Measurements from ENCODE around the gene NR6A1.

The NR6A1 gene

DNA sequence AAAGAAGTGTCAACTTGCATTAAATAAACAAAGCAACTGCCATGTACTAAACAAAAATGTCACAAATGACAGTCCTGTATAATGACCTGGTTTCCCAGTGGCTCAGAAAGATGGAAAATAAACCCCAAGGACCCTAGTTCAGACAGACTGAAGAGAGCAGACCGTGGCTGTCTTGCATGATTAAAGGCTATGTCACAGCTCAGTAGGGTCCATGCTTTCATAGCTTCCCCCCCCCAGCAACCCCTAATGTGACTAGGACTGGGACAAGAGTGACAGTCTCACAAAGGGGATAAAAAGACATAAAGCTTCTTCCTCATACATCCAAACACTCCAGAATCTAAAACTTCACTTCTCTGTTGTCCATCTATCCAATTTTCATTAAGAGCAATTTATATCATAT is 113.6 kb downstream of the NR6A1 start:
- H3K4me1 ChIP-seq (ENCODE audit: control insufficient read depth, low read depth, low read length) = peaks cover 34% of the 10 kb centered on the region
- no peaks in the 10 kb centered on the region for H3K9me3 ChIP-seq (ENCODE audit: control insufficient read depth, low read depth, low read length)
- H3K27ac ChIP-seq (ENCODE audit: low read length) = no peak overlapping the region
- H3K9ac ChIP-seq (ENCODE audit: low read length) = no peak overlapping the region
- H3K36me3 ChIP-seq (ENCODE audit: control insufficient read depth, low read depth, low read length) = no peaks in the 10 kb centered on the region
- no peak overlapping the region for H3K4me3 ChIP-seq (ENCODE audit: low read length)
- no peaks in the 10 kb centered on the region for H3K27me3 ChIP-seq (ENCODE audit: control insufficient read depth, insufficient read depth, low read length)

DNA sequence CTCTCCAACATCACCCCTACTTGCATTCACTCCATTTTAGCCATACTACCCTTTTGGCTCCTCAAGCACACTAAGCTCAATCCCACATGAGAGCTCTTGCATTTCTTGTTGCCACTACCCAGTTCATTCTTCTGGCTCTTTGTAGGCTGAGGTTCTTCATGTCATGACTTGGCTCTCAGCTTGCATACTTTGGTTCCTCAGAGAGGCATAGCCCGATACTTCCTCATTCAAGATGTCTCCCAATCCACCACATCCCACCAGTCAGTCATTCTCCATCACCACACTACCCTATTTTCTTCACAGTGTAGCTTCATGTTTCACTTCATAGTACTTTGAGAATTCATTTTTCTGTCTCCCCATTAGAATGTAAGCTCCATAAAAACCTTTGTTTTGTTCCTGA is 116.7 kb downstream of the NR6A1 start:
- no peak overlapping the region for H3K9ac ChIP-seq (ENCODE audit: low read length)
- H3K27me3 ChIP-seq (ENCODE audit: control insufficient read depth, insufficient read depth, low read length) = no peaks in the 10 kb centered on the region
- H3K36me3 ChIP-seq (ENCODE audit: control insufficient read depth, low read depth, low read length) = no peaks in the 10 kb centered on the region
- H3K27ac ChIP-seq (ENCODE audit: low read length) = no peak overlapping the region
- no peaks in the 10 kb centered on the region for H3K9me3 ChIP-seq (ENCODE audit: control insufficient read depth, low read depth, low read length)
- H3K4me3 ChIP-seq (ENCODE audit: low read length) = no peak overlapping the region
- peaks cover 16% of the 10 kb centered on the region for H3K4me1 ChIP-seq (ENCODE audit: control insufficient read depth, low read depth, low read length)

DNA sequence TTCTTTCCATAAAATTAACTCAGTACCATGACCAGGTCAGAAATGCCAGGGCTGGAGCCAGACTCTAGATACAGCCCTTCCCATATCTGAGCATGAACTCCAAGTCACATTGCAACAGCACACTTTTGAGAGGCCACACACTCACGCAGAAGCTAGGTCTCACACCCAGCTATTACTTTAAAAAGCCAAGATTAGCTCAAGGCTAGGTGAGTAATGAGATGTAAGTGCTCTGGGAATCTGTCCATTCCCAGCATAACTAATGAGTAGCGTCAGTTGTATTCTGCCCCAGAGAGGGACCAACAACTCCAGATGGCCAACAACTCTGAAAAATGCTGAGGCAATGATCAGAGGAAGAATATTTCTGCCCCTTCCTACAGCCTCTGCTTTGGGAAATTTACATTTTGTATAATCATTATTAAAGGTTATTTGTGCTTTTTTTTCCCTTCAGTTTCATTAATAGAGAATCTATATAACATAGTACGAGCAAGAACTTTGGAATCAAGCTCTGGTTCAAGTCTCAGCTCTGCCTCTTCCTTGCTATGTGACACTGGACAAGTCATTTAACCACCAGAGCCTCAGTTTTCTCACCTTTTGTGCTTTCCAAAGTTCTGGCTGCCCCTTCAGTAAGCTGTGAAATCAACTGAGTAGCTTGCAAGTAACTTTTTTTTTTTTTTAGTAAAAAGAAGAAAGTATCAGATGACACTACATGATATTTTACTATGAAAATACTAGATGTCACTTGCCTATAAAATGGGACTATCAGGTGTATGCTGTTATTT is 118.3 kb downstream of the NR6A1 start:
- no peak overlapping the region for H3K27ac ChIP-seq (ENCODE audit: low read length)
- H3K9ac ChIP-seq (ENCODE audit: low read length) = no peak overlapping the region
- H3K27me3 ChIP-seq (ENCODE audit: control insufficient read depth, insufficient read depth, low read length) = no peaks in the 10 kb centered on the region
- no peaks in the 10 kb centered on the region for H3K9me3 ChIP-seq (ENCODE audit: control insufficient read depth, low read depth, low read length)
- H3K36me3 ChIP-seq (ENCODE audit: control insufficient read depth, low read depth, low read length) = no peaks in the 10 kb centered on the region
- peaks cover 7% of the 10 kb centered on the region for H3K4me1 ChIP-seq (ENCODE audit: control insufficient read depth, low read depth, low read length)
- H3K4me3 ChIP-seq (ENCODE audit: low read length) = no peak overlapping the region

DNA sequence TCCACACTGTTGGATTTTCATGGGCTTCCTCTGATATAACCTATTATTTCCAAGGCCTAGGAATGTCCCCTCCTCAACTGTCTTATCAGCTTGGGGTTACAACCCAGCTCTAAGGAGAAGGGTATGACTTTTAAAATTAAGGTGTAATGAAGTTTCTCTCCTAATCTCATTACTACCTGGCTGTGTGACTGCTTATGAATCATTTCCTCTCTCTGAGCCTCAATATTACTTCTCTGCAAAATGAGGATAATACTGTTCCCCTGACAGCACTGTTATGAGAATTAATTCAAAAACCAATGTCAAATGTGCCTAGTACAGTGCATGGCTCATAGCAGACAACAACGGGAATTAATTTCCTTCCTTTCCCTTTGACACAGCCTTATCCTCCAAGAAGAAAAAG is 118.9 kb downstream of the NR6A1 start:
- Histone ChIP-seq H3K27ac (ENCODE audit: low read length) (no peak overlapping the region), H3K4me3 (ENCODE audit: low read length) (no peak overlapping the region), H3K36me3 (ENCODE audit: control insufficient read depth, low read depth, low read length) (no peaks in the 10 kb centered on the region), H3K9ac (ENCODE audit: low read length) (no peak overlapping the region), H3K27me3 (ENCODE audit: control insufficient read depth, insufficient read depth, low read length) (no peaks in the 10 kb centered on the region), H3K9me3 (ENCODE audit: control insufficient read depth, low read depth, low read length) (no peaks in the 10 kb centered on the region), H3K4me1 (ENCODE audit: control insufficient read depth, low read depth, low read length) (peaks cover 5% of the 10 kb centered on the region)

DNA sequence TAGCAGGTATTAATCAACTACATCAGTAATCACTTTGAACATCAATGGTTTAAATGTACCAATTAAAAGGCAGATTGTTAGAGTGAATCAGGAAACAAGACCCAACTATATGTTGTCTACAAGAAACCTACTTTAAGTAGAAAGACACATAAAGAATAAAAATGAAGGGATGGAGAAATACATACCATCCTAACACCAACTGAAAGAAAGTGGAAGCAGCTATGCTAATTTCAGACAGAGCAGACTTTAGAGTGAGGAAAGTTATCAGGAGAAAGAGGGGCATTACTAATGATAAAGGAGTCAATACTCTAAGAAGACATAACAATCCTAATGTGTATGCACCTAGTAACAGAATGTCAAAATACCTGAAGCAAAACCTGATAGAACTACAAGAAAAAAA is 125.8 kb downstream of the NR6A1 start:
- no peaks in the 10 kb centered on the region for H3K27me3 ChIP-seq (ENCODE audit: control insufficient read depth, insufficient read depth, low read length)
- peaks cover 5% of the 10 kb centered on the region for H3K4me1 ChIP-seq (ENCODE audit: control insufficient read depth, low read depth, low read length)
- H3K9me3 ChIP-seq (ENCODE audit: control insufficient read depth, low read depth, low read length) = no peaks in the 10 kb centered on the region

DNA sequence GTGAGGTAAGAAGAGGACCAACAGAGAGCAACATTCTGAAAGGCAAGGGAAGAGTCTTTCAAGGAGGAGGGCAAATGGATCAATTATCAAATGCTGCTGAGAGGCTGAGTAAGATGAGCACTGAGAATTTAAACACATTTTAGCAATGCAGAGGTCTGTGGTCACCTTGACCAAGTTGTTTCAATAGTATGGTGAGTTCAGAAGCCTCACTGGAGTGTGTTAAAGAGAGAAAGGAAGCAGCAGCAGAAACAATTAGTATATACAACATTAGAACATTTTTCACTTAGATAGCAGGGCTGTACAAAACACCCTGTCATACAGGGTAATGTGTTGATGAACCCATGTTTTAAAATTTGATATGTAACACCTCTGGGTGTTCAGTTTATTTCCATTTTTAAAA is 131.5 kb downstream of the NR6A1 start:
- Histone ChIP-seq H3K4me1 (ENCODE audit: control insufficient read depth, low read depth, low read length) (no peaks in the 10 kb centered on the region), H3K36me3 (ENCODE audit: control insufficient read depth, low read depth, low read length) (no peaks in the 10 kb centered on the region), H3K4me3 (ENCODE audit: low read length) (no peak overlapping the region), H3K9me3 (ENCODE audit: control insufficient read depth, low read depth, low read length) (no peaks in the 10 kb centered on the region), H3K9ac (ENCODE audit: low read length) (no peak overlapping the region), H3K27ac (ENCODE audit: low read length) (no peak overlapping the region), H3K27me3 (ENCODE audit: control insufficient read depth, insufficient read depth, low read length) (no peaks in the 10 kb centered on the region)

More for the DNA sequence above, 125.8 kb downstream of the NR6A1 start:
- Histone ChIP-seq H3K36me3 (ENCODE audit: control insufficient read depth, low read depth, low read length) (no peaks in the 10 kb centered on the region), H3K4me3 (ENCODE audit: low read length) (no peak overlapping the region), H3K9ac (ENCODE audit: low read length) (no peak overlapping the region), H3K27ac (ENCODE audit: low read length) (no peak overlapping the region)

DNA sequence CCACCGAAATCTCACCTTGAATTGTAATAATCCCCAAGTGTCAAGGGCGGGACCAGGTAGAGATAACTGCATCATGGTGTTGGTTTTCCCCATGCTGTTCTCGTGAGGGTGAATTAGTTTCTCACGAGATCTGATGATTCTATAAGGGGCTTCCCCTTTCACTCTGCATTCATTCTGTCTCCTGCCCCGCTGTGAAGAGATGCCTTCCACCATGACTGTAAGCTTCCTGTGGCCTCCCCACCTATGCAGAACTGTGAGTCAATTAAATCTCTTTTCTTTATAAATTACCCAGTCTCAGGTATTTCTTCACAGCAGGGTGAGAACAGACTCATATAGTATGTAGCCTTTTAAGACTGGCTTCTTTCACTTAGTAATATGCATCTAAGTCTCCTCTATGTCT is 135.8 kb downstream of the NR6A1 start:
- H3K4me3 ChIP-seq (ENCODE audit: low read length) = no peak overlapping the region
- H3K9ac ChIP-seq (ENCODE audit: low read length) = no peak overlapping the region
- no peaks in the 10 kb centered on the region for H3K36me3 ChIP-seq (ENCODE audit: control insufficient read depth, low read depth, low read length)
- H3K27me3 ChIP-seq (ENCODE audit: control insufficient read depth, insufficient read depth, low read length) = no peaks in the 10 kb centered on the region
- H3K4me1 ChIP-seq (ENCODE audit: control insufficient read depth, low read depth, low read length) = no peaks in the 10 kb centered on the region
- no peak overlapping the region for H3K27ac ChIP-seq (ENCODE audit: low read length)
- H3K9me3 ChIP-seq (ENCODE audit: control insufficient read depth, low read depth, low read length) = no peaks in the 10 kb centered on the region

DNA sequence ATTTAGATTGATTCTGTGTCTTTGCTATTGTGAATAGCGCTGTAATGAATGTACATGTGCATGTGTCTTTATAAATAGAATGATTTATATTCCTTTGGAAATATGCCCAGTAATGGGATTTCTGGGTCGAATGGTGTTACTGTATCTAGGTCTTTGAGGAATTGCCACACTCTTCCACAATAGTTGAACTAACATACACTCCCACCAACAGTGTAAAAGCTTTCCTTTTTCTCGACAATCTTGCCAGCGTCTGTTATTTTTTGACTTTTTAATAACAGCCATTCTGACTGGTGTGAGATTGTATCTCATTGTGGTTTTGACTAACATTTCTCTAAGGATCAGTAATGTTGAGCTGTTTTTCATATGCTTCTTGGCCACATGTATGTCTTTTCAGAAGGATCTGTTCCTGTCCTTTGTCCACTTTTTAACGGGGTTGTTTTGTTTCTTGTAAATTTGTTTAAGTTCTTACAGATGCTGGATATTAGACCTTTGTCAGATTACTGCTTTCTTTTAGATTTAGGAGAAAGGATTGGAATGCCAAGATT is 139.0 kb downstream of the NR6A1 start:
- no peaks in the 10 kb centered on the region for H3K9me3 ChIP-seq (ENCODE audit: control insufficient read depth, low read depth, low read length)
- H3K9ac ChIP-seq (ENCODE audit: low read length) = no peak overlapping the region
- no peak overlapping the region for H3K27ac ChIP-seq (ENCODE audit: low read length)
- H3K36me3 ChIP-seq (ENCODE audit: control insufficient read depth, low read depth, low read length) = no peaks in the 10 kb centered on the region
- no peaks in the 10 kb centered on the region for H3K27me3 ChIP-seq (ENCODE audit: control insufficient read depth, insufficient read depth, low read length)
- no peak overlapping the region for H3K4me3 ChIP-seq (ENCODE audit: low read length)
- no peaks in the 10 kb centered on the region for H3K4me1 ChIP-seq (ENCODE audit: control insufficient read depth, low read depth, low read length)

DNA sequence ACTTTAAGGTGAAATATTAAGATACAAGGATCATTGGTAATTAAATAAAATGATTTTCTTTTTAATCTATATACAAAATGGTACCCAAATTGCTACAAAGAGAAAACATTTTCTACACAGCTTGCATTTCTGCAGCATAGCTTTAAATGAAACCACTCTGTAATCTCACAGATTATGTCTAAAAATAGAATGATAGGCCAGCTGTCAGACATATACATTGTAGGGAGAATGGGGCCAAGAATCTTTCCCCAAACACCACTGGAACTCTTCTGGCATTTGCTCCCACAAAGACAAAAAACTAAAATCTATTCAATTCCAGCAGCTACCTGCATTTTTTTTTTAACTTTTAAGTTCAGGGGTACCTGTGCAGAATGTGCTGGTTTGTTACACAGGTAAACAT is 139.8 kb downstream of the NR6A1 start:
- Histone ChIP-seq H3K9ac (ENCODE audit: low read length) (no peak overlapping the region), H3K4me3 (ENCODE audit: low read length) (no peak overlapping the region), H3K4me1 (ENCODE audit: control insufficient read depth, low read depth, low read length) (no peaks in the 10 kb centered on the region), H3K27me3 (ENCODE audit: control insufficient read depth, insufficient read depth, low read length) (no peaks in the 10 kb centered on the region), H3K27ac (ENCODE audit: low read length) (no peak overlapping the region), H3K9me3 (ENCODE audit: control insufficient read depth, low read depth, low read length) (no peaks in the 10 kb centered on the region), H3K36me3 (ENCODE audit: control insufficient read depth, low read depth, low read length) (no peaks in the 10 kb centered on the region)

DNA sequence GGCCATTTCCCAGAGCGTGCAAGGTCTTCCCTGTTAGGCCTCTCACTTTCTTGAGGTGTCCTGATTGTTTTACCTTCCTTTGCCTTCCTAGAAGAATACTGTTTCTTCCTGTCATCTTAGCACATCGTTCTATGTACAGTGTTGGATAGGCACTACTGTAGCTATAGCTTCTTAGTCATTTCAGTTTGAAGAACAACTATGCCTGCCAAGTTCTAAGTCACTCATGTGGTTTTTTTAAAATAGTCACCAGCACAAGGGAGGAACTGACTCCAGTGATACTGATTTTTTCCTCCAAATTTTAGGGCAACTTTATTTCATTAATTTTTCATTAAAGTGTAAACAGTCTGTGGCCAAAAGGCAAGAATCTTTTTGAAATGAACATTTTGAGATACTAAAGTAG is 141.5 kb downstream of the NR6A1 start:
- Histone ChIP-seq H3K9ac (ENCODE audit: low read length) (no peak overlapping the region), H3K36me3 (ENCODE audit: control insufficient read depth, low read depth, low read length) (no peaks in the 10 kb centered on the region), H3K4me1 (ENCODE audit: control insufficient read depth, low read depth, low read length) (no peaks in the 10 kb centered on the region), H3K27me3 (ENCODE audit: control insufficient read depth, insufficient read depth, low read length) (no peaks in the 10 kb centered on the region), H3K4me3 (ENCODE audit: low read length) (no peak overlapping the region), H3K27ac (ENCODE audit: low read length) (no peak overlapping the region), H3K9me3 (ENCODE audit: control insufficient read depth, low read depth, low read length) (no peaks in the 10 kb centered on the region)

DNA sequence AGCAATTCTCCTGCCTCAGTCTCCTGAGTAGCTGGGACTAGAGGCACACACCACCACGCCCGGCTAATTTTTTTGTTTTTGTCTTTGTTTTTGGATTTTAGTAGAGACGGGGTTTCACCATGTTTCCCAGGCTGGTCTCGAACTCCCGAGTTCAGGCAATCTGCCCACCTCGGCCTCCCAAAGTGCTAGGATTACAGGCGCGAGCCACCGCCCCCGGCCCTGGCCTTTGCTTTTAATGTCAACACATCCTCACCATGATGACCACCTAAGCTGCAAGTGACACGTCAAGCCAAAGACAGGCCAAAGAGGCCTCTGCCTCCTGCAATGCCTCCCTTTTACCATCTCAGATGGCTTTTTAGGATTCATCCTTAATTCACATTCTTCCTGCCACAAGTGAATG is 142.4 kb downstream of the NR6A1 start:
- H3K27ac ChIP-seq (ENCODE audit: low read length) = no peak overlapping the region
- H3K4me3 ChIP-seq (ENCODE audit: low read length) = no peak overlapping the region
- no peaks in the 10 kb centered on the region for H3K4me1 ChIP-seq (ENCODE audit: control insufficient read depth, low read depth, low read length)
- no peaks in the 10 kb centered on the region for H3K27me3 ChIP-seq (ENCODE audit: control insufficient read depth, insufficient read depth, low read length)
- H3K9ac ChIP-seq (ENCODE audit: low read length) = no peak overlapping the region
- H3K9me3 ChIP-seq (ENCODE audit: control insufficient read depth, low read depth, low read length) = no peaks in the 10 kb centered on the region
- no peaks in the 10 kb centered on the region for H3K36me3 ChIP-seq (ENCODE audit: control insufficient read depth, low read depth, low read length)

DNA sequence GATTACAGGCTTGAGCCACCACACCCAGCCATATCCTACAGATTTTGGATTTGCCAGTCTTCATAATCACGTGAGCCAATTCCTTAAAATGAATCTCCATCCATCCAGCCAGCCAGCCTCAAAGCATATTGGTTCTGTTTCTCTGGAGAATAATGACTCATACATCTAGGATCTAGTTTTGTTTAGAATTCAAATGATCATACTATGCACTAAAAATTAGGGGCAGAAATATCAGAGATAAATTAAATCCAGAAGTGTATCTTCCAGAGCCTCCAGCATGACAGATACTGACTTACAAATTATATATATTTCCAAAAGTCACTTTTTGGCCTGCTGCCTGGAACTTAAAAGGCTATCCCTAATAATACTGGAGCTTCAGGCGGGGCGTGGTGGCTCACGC is 144.8 kb downstream of the NR6A1 start:
- no peaks in the 10 kb centered on the region for H3K36me3 ChIP-seq (ENCODE audit: control insufficient read depth, low read depth, low read length)
- peaks cover 4% of the 10 kb centered on the region for H3K4me1 ChIP-seq (ENCODE audit: control insufficient read depth, low read depth, low read length)
- H3K9me3 ChIP-seq (ENCODE audit: control insufficient read depth, low read depth, low read length) = no peaks in the 10 kb centered on the region
- no peak overlapping the region for H3K27ac ChIP-seq (ENCODE audit: low read length)
- H3K27me3 ChIP-seq (ENCODE audit: control insufficient read depth, insufficient read depth, low read length) = no peaks in the 10 kb centered on the region
- no peak overlapping the region for H3K9ac ChIP-seq (ENCODE audit: low read length)
- H3K4me3 ChIP-seq (ENCODE audit: low read length) = no peak overlapping the region

All from iPS-18a (cell line).